Measurements from ENCODE around the gene ZFX. TPM values are rescaled to one million over a fixed set of nuclear protein-coding genes. Genes with fewer than 3 reads are reported as not detected.
"Not testable (repeated sequence)": the region's sequence is repeated elsewhere in the genome, so short reads cannot be mapped to it uniquely, and the experiment has no call there.

The ZFX gene
- total RNA-seq, 1 donor from 2014 or later = 52.4 TPM

GRCh38 chrX:24151513-24151912, 2.0 kb downstream of the ZFX start:
- DNase-seq (ENCODE audit: low read depth) = no peak

- DNase-seq (ENCODE audit: low read depth) = no peak
These were observed 3.8 kb downstream of the ZFX start for GRCh38 chrX:24153178-24153795.

GRCh38 chrX:24153796-24154189, 4.3 kb downstream of the ZFX start:
- no peak for DNase-seq (ENCODE audit: low read depth)

GRCh38 chrX:24154490-24155034, 5.0 kb downstream of the ZFX start:
- no peak for DNase-seq (ENCODE audit: low read depth)

GRCh38 chrX:24155747-24156146, 6.2 kb downstream of the ZFX start:
- DNase-seq (ENCODE audit: low read depth) = not testable (repeated sequence)

- DNase-seq (ENCODE audit: low read depth) = no peak
These were observed 6.6 kb downstream of the ZFX start for GRCh38 chrX:24156177-24156576.

- DNase-seq (ENCODE audit: low read depth) = no peak
These were observed 9.4 kb downstream of the ZFX start for GRCh38 chrX:24158881-24159280.

- no peak for DNase-seq (ENCODE audit: low read depth)
These were observed 16.5 kb downstream of the ZFX start for GRCh38 chrX:24166078-24166477.

- DNase-seq (ENCODE audit: low read depth) = no peak
These were observed 18.4 kb downstream of the ZFX start for GRCh38 chrX:24167719-24168472.

GRCh38 chrX:24168807-24169206, 19.3 kb downstream of the ZFX start:
- no peak for DNase-seq (ENCODE audit: low read depth)

- DNase-seq (ENCODE audit: low read depth) = peak; percentile 16
These were observed 19.7 kb downstream of the ZFX start for GRCh38 chrX:24169211-24169610.

GRCh38 chrX:24173115-24173847, 23.8 kb downstream of the ZFX start:
- no peak for DNase-seq (ENCODE audit: low read depth)

- no peak for DNase-seq (ENCODE audit: low read depth)
These were observed 25.7 kb downstream of the ZFX start for GRCh38 chrX:24175276-24175675.

GRCh38 chrX:24178441-24178840, 28.9 kb downstream of the ZFX start:
- DNase-seq (ENCODE audit: low read depth) = no peak

GRCh38 chrX:24184018-24184417, 34.5 kb downstream of the ZFX start:
- no peak for DNase-seq (ENCODE audit: low read depth)

- DNase-seq (ENCODE audit: low read depth) = no peak
These were observed 37.0 kb downstream of the ZFX start for GRCh38 chrX:24186483-24186882.

- DNase-seq (ENCODE audit: low read depth) = no peak
These were observed 37.5 kb downstream of the ZFX start for GRCh38 chrX:24186986-24187385.

- no peak for DNase-seq (ENCODE audit: low read depth)
These were observed 40.0 kb downstream of the ZFX start for GRCh38 chrX:24189490-24189889.

- no peak for DNase-seq (ENCODE audit: low read depth)
These were observed 41.1 kb downstream of the ZFX start for GRCh38 chrX:24190500-24191156.

- no peak for DNase-seq (ENCODE audit: low read depth)
These were observed 47.0 kb downstream of the ZFX start for GRCh38 chrX:24196509-24196908.

- DNase-seq (ENCODE audit: low read depth) = no peak
These were observed 48.6 kb downstream of the ZFX start for GRCh38 chrX:24198101-24198500.

- no peak for DNase-seq (ENCODE audit: low read depth)
These were observed 50.6 kb downstream of the ZFX start for GRCh38 chrX:24200133-24200532.
